ENCODE data around the gene CNNM3. TPM values are rescaled to one million over a fixed set of nuclear protein-coding genes. Genes with fewer than 3 reads are reported as not detected.
"Not testable (repeated sequence)": the region's sequence is repeated elsewhere in the genome, so short reads cannot be mapped to it uniquely, and the experiment has no call there.

The CNNM3 gene
- polyA plus RNA-seq, 1 experiment: 9.8 TPM

- no peak for TF ChIP-seq CTCF (IDR thresholded peaks at IDR 0.05; ENCODE audit: insufficient read depth, low read depth, low read length)
- POLR2A ChIA-PET: no interaction called here
- DNase-seq (ENCODE audit: low read depth): no peak
Observed at GRCh38 chr2:96861074-96861473, 45.0 kb downstream of the CNNM3 start.

GRCh38 chr2:96863056-96863455 is 47.0 kb downstream of the CNNM3 start:
- CTCF ChIA-PET: interaction anchor here (1.0 to 1.8 kb wide), 2 partner anchors 12 to 88 kb away, joined by 4 to 10 read pairs; no protein-coding TSS in a partner anchor
- H3K27me3 ChIP-seq (ENCODE audit: control insufficient read depth, insufficient read depth, low read length); DNase-seq (ENCODE audit: low read depth); POLR2A ChIA-PET; H3K4me3 ChIP-seq (ENCODE audit: low read depth, low read length): not testable (repeated sequence)
- peaks cover 56% of the 10 kb centered on the region for H3K36me3 ChIP-seq (ENCODE audit: control insufficient read depth, insufficient read depth, low read length)

More at GRCh38 chr2:96861074-96861473, 45.0 kb downstream of the CNNM3 start:
- Histone ChIP-seq H3K27me3 (ENCODE audit: control insufficient read depth, insufficient read depth, low read length) (no peaks in the 10 kb centered on the region), H3K36me3 (ENCODE audit: control insufficient read depth, insufficient read depth, low read length) (peaks cover 48% of the 10 kb centered on the region), H3K4me3 (ENCODE audit: low read depth, low read length) (no peak overlapping the region)
- CTCF ChIA-PET: interaction anchor here (1.9 kb wide), 1 partner anchor 89 kb away, joined by 8 read pairs; no protein-coding TSS in a partner anchor

- Histone ChIP-seq H3K4me3 (ENCODE audit: low read depth, low read length) (no peak overlapping the region), H3K36me3 (ENCODE audit: control insufficient read depth, insufficient read depth, low read length) (peaks cover 56% of the 10 kb centered on the region), H3K27me3 (ENCODE audit: control insufficient read depth, insufficient read depth, low read length) (no peaks in the 10 kb centered on the region)
- TF ChIP-seq CTCF (IDR thresholded peaks at IDR 0.05; ENCODE audit: insufficient read depth, low read depth, low read length): no peak
- ChIA-PET POLR2A (no interaction called here), CTCF (interaction anchor here (1.0 to 1.8 kb wide), 2 partner anchors 11 to 87 kb away, joined by 4 to 10 read pairs; no protein-coding TSS in a partner anchor)
- DNase-seq (ENCODE audit: low read depth): no peak
Observed at GRCh38 chr2:96863575-96864342, 47.7 kb downstream of the CNNM3 start.

GRCh38 chr2:96864343-96865091 is 48.4 kb downstream of the CNNM3 start:
- no peak for TF ChIP-seq CTCF (IDR thresholded peaks at IDR 0.05; ENCODE audit: insufficient read depth, low read depth, low read length)
- no peaks in the 10 kb centered on the region for H3K27me3 ChIP-seq (ENCODE audit: control insufficient read depth, insufficient read depth, low read length)
- no peak overlapping the region for H3K4me3 ChIP-seq (ENCODE audit: low read depth, low read length)
- DNase-seq (ENCODE audit: low read depth): no peak
- POLR2A ChIA-PET: no interaction called here
- peaks cover 56% of the 10 kb centered on the region for H3K36me3 ChIP-seq (ENCODE audit: control insufficient read depth, insufficient read depth, low read length)
- CTCF ChIA-PET: interaction anchor here (1.8 kb wide), 1 partner anchor 86 kb away, joined by 10 read pairs; no protein-coding TSS in a partner anchor

GRCh38 chr2:96865654-96866053 is 49.6 kb downstream of the CNNM3 start:
- no peak for TF ChIP-seq CTCF (IDR thresholded peaks at IDR 0.05; ENCODE audit: insufficient read depth, low read depth, low read length)
- Histone ChIP-seq H3K27me3 (ENCODE audit: control insufficient read depth, insufficient read depth, low read length) (no peaks in the 10 kb centered on the region; the same call in 1 of the 2 replicates), H3K36me3 (ENCODE audit: control insufficient read depth, insufficient read depth, low read length) (peaks cover 50% of the 10 kb centered on the region), H3K4me3 (ENCODE audit: low read depth, low read length) (no peak overlapping the region)
- ChIA-PET CTCF (interaction anchor here (1.2 kb wide), 1 partner anchor 85 kb away, joined by 3 read pairs; no protein-coding TSS in a partner anchor), POLR2A (no interaction called here)
- no peak for DNase-seq (ENCODE audit: low read depth)

Data from BJ (cell line).